ENCODE results near the gene FGF16.
"Not testable (repeated sequence)": the region's sequence is repeated elsewhere in the genome, so short reads cannot be mapped to it uniquely, and the experiment has no call there.

- not testable (repeated sequence) for TF ChIP-seq SUZ12 (IDR thresholded peaks at IDR 0.05; ENCODE audit: low read length); USF2 (IDR thresholded peaks at IDR 0.05; ENCODE audit: low read length); KDM1A (IDR thresholded peaks at IDR 0.05; ENCODE audit: borderline replicate concordance, low read length); ZNF274 (IDR thresholded peaks at IDR 0.05; ENCODE audit: borderline replicate concordance, extremely low read depth, low read length); EZH2 (IDR thresholded peaks at IDR 0.05; ENCODE audit: low read depth, low read length, severe bottlenecking); POLR2AphosphoS5 (IDR thresholded peaks at IDR 0.05; ENCODE audit: low read depth, low read length)
Observed at GRCh38 chrX:77500164-77500563, 53.0 kb downstream of the FGF16 start.
